Activated CD4-positive, alpha-beta T cell treated with anti-CD3 and anti-CD28 coated beads, Interleukin-2, amount 50 U/mL, for 16 hours (primary cell): ENCODE measurements around the gene ADGRL3.
"Not testable (repeated sequence)": the region's sequence is repeated elsewhere in the genome, so short reads cannot be mapped to it uniquely, and the experiment has no call there.

Experiments
- DNase-seq: peaks from one replicate; pipeline ENCODE4 v3.0.0-alpha.2; 2020

The ADGRL3 gene

DNA sequence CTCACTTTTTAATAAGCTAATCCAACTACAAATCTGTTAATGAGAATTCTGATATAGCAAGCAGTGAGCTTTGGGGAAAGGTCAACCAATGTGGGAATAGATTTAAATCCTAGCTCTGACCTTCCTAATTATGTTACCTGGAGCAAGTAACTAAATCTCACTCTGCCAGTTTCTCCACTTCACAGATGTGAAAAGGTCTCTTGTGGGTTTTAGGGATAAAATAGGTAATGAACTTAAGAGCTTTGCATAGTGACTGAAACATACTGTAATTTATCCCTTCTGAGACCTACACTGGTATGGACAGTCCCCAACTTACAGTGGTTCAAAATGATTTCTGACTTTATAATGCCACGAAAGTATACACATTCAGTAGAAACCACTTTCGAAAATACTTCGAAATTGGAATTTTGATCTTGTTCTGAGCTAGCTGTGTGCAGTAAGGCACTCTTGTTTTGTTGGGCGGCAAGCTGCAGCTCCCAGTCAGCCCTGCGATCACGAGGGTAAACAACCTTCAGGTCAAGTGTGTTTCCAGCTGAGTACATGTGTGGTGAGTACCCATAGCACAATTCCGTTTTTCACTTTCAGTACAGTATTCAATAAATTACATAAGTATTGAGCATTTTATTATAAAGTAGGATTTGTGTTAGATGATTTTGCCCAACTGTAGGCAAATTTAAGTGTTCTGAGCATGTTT is 93.7 kb downstream of the ADGRL3 start:
- no peak for DNase-seq

DNA sequence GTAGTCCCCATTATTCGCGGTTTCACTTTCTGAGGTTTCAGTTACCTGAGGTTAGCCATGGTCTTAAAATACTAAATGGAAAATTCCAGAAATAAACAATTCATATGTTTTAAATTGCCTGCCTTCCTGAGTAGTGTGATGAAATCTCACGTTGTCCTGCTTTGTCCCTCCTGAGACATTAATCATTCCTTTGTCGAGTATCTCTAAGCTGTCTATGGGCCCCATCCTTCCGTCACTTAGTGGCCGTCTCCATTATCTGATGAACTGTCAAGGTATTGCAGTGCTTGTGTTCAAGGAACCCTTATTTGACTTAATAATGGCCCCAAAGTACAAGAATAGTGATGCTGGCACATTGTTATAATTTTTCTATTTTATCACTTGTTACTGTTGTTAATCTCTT is 94.8 kb downstream of the ADGRL3 start:
- DNase-seq = no peak

DNA sequence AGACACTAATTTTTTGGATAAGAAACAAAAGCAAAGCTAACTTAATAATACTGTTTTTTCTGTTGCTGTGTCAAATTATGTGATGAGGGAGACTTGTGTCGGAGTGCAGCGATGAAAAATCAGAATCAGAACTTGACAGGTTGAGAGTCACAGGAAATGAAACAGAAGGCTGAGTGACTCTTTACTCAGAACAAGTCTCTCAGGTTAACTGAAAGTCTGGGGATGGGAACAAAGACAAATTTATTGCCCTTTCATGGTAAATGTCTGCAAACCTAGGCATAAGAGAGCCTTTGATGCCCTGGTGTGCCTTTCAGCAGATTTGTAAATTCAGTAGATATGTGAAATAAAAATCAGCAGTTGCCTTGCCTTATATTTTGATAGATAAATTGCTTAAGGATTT is 96.0 kb downstream of the ADGRL3 start:
- no peak for DNase-seq

DNA sequence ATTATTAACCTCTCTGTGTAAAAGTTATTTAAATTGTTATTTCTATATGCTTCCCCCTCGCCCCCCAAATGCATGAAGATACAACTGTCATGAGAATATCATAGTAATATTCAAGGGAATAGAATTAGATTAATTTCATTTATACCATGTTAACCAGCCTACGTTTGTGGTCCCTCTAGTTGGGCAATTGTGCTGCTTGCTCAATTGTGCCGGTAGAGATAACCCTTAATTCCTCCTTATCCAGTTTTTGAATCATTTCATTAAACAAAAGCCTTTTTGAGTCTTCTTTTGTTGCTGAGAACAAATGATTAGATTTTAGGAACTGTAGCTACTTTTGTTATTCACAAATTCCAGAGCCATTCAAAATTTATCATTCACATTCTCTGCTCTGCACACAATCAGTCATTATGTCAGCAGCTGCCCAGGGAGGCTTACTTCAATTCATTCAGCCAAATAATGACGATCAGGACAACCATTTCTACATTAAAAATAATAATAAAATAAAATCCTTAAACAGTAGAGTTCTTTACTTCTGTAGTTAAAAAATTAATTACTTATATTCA is 98.1 kb downstream of the ADGRL3 start:
- no peak for DNase-seq

DNA sequence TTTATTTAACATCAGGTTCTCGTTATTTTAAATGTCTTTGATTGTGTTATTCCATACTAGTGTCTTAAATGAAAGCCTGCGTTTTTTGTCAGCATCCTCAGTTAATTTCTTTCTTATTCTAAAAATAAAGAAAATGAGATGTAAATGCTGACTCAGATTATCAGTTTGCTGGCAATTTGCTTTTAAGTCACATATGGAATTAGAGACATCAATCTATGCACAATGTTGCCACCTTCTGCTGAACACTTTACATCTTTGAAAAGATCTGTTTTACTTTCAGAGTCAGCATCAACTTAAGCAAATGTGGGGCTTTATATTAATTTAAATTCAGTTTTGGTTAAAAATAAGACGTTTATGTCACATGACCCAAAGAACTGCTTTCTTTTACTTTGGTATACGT is 99.2 kb downstream of the ADGRL3 start:
- DNase-seq = no peak

DNA sequence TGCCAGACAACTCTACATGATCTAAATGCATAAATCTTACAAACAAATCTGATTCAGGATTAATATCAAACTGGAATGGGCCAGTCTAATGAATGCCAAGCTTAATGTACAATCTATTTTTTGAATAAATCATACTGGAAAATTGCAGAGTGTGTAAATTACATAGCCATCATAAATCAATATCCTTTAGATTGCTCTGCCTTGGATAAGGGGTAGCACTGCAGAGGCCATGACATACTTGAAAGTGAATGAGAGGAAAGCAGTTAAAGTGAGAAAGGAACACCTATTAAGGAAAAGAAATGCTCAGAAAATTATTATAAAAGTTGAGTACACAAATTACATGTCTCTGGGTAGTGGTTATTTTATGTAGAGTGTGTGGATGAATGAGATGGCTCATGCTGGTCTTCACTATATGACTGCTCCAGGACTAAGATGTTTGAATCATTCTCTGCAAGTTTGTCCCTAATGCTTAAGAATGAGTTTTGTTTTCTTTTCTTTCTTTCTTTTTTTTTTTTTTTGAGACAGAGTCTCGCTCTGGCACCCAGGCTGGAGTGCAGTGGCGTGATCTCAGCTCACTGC is 100.2 kb downstream of the ADGRL3 start:
- DNase-seq = no peak

DNA sequence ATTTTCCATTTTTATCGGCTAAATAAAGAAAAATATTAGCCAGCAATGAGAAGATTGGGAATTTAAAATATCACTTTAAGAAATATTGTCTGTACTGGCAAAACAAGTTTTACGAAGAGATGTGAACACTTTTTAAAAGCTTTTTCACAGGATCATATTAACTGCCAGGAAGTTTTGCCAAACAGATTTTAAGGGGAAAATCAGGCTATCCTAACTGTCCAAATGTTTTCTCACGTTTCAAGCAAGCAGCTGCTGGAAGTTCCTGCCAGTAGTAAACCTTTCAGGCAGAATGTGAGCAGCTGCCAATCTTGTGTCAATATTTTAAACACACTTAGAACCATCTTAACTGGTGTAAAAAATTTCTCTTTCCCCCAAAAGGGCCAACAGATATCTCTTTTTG is 101.1 kb downstream of the ADGRL3 start:
- no peak for DNase-seq

DNA sequence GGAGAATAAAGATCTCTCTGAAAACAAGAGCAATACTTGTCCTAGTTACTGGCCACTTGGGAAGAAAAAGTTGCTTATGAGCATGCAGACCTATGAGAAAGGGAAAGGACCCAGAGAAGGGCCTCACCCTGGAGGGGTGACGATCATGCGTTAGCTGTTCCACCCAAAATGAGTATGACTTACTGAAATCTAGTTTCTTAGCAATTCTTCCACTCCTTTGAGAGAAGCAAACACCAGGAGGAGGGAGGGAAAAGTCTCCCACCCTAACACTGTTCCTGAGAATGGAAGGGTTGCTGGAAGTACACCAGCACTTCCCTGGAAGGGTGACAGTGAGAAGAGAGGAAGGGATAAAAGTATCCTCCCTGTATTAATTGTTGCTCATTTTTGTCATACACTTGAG is 107.9 kb downstream of the ADGRL3 start:
- no peak for DNase-seq

DNA sequence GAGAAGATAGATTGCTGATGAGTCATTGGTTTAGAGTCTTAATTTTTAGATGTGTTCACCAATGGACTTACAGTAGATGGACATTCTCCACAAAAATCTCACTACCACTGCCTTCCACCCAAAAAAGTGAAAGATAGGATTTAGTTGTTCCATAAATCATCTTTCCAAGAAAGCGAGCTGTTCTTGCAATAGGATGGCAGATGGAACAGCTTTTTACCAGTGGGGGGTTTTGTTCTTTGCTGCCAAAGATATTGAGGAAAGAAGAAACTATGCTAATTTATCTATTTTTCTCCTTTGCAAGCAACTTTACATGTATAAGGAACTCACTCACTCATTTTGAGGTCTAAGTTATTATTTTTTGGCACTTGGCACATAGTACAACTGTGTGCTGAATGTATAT is 109.5 kb downstream of the ADGRL3 start:
- no peak for DNase-seq

DNA sequence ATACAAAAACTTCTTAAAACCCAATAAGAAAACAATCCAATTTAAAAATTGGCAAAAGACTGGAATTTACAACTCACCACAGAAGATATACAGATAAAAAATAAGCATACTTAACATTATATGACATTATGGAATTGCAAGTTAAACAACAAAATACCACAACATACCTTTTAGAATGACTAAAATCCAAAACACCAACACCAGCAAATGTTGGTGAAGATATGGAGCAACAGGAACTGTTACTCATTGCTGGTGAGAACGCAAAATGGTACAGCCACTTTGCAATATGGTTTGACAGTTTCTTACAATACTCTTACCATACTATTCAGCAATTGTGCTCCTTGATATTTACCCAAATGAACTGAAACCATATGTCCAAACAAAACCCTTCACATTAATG is 112.4 kb downstream of the ADGRL3 start:
- DNase-seq = no peak

DNA sequence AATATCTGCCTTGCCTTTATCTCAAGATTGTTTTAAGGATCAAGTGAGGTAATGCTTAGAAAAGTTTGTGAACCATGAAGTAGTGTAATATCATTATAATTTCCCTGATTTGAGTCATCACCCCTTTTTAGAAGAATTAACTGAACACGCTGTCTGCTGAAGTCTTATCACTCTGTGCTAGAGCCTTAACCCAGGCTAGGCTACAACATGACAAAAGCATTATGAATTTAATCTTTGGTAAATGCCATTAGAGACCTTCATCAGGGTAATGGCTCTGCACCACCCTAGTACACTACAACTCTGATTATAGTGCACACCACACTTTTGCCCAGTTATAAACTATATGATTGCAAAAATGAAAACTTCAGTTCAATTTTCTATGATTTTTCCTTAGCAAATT is 118.3 kb downstream of the ADGRL3 start:
- DNase-seq = no peak

DNA sequence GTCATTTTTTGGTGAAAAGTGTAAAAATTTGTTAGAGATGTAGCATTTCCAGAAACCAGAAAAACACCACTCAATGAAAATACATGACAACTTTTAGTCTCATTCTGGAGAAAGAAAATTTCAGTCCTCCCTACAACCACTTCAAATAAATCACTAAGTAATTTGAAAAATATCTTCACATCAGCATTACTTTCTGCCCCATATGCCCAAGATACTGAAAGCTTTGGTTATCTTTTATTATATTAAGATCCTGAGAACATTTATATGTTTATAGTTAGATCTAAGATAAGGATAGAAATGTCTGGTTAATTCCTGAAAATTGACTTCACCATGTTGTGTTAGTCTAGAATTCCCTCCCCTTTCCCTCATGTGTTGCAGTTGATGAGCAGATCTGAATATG is 119.0 kb downstream of the ADGRL3 start:
- no peak for DNase-seq

DNA sequence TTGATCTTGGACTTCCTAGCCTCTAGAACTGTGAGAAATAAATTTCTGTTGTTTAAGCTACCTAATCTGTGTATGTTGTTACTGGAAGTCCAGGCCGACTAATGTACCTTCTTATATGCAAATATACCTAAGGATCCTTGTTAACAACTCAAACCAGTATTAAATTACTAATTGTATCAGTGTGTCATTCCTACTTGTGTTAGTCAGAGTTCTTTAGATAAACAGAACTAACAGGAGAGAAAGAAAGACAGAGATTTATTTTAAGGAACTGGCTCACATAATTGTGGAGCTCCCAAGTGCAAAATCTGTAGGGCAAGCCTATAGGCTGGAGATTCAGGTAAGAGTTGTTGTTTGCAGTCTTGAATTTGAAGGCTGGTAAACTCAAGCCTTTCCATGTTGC is 120.0 kb downstream of the ADGRL3 start:
- DNase-seq = no peak

DNA sequence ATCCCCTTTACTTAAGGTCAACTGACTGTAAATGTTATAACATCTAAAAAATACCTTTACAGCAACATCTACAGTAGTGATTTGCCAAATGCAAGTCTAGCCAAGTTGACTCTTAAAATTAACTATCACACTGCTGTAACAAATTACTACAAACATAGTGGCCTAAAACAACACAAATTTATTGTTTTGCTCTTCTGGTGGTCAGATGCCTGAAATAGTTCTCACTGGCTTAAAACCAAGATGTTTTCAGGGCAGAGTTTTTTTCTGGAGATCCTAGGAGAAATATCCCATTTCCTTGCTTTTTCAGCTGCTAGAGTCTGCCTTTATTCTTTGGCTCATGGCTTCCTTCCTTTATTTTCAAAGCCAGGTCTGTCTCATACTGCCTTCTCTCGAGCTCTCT is 120.5 kb downstream of the ADGRL3 start:
- DNase-seq = no peak

DNA sequence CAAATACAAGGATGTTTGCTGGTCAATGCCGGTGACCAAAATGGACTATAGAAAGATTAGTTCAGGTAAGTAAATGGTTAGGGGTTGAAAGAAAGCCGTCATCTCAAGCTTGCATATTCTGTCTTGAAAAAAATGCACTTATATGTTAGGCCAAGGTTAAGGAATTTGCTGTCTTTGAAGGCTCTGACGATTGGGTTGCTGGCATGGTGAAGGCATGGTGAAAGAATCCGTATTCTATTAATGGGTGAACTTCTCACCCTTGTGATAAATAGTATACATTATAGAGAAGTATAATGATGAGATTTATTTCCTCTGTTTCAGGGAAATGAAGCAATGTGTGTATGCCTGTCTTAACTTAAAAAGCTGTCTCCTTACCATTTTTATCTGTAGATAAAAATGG is 132.6 kb downstream of the ADGRL3 start:
- no peak for DNase-seq

DNA sequence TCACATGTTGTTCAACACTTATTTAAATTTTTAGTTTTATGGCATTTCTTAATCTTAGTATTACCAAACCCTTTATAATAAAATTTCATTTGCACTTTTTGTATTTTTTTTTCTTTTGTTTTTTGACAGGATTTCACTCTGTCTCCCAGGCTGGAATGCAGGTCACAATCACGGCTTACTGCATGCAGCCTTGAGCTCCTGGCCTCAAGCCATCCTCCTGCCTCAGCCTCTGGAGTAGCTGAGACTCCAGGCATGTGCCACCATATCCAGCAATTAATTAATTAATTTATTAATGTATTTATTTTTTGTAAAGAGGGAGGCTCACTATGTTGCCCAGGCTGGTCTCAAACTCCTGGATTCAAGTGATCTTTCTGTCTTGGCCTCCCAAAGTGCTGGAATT is 133.4 kb downstream of the ADGRL3 start:
- no peak for DNase-seq

DNA sequence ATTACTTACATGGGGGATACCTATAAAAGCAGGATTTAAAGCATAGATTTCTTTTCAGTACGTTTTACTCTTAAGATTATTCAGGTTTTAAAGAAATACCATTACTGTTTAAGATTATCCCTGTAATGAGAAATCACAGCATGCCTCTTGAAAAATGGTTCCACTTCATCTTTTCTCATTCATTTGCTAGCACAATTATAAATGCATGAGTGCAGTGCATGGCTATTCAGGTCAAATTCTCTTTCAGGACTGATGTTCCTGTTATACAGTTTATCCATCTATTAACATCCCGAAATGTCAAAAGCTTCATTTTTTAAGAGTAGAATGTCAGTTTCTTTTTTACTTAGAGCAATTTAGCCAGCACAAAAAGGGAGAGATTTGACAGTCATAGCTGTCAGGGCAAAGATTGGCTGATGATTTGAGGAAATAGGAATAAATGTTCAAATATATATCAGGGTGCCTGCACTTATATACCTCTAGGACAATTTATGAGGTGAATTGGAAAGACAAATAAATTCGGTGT is 135.2 kb downstream of the ADGRL3 start:
- DNase-seq = no peak

DNA sequence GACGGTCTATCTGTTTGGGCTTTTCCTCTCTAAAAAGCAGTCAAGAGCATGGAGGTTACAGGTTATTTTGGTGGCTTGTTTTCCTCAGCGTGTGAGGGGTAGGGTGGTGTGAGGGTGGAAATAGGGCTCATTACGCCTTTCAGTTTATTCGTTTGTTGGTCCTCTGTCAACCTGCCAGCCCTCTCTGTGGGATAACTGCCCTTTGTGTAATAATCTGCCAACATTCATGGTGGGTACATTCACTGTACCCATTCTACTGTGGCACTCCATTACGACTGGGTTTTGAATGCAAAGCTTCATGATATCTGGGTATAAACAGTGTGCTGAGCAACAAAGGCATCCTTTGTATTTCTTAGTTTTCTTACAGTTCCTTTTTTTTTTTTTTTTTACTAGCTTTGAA is 136.4 kb downstream of the ADGRL3 start:
- DNase-seq = no peak

DNA sequence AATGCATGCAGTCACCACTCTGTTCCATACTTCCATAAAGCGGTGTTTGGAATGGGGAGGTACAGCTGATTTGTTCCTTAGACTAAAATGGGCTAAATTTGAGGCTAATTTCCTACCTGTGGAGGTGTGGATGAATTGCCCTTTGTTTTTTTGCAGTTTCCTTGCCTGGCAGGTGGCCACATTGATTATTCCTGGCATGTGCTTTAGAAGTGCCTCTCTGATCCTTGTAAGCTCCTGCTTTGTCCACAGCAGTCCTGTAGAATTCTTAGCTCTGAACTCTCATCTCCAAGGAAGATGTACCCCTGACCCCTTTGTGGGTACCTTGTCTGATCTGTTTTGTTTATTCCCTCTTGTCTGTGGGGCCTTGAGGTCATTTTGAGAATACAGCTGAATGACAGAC is 136.8 kb downstream of the ADGRL3 start:
- no peak for DNase-seq

DNA sequence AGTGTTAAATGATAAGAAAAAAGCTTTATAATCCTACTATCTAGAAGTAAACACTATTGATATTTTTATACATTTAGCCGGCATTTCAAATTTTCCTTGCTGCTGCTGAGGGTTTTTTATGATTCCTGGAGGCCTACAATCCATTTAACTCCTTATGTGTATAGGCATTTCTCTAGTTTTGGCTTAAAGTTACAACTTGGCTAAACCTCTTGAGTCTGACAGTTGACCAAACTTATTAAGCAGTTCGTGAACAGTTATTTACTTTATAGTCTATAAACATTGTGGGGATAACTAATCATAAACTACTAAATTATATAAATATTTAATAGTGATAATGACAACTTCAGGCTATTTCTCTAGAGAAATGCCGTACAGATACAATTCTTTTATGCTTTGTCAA is 141.9 kb downstream of the ADGRL3 start:
- DNase-seq = no peak

DNA sequence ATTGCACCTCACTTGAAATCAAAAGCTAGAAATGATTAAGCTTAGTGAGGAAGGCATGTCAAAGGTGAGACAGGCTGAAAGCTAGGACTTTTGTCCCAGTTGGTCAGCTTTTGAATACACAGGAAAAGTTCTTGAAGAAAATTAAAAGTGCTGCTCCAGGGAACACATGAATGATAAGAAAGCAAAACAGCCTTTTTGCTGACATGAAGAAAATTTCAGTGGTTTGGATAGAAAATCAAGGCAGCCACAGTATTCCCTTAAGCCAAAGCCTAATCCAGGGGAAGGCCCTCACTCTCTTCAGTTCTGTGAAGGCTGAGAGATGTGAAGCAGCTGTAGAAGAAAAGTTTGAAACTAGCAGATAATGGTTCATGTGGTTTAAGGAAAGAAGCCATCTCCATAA is 150.8 kb downstream of the ADGRL3 start:
- DNase-seq = no peak

DNA sequence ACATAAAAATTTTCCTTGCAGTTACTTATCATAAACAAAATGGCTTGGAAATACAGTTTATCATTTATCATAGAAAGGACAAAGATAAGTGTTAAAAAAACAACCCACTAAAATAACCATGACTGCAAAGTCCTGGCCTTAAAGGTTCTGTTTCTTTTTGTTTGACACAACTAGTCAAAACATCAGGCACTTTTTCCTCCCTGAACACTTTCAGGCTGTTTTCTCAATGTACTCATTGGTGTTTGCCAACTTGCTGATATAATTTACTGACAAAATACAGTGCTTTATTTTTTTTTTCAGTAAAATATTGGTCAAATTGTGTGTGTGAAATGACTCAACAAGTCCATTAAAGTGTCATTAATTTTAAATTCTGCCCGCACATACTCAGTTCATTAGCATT is 156.6 kb downstream of the ADGRL3 start:
- DNase-seq = no peak

DNA sequence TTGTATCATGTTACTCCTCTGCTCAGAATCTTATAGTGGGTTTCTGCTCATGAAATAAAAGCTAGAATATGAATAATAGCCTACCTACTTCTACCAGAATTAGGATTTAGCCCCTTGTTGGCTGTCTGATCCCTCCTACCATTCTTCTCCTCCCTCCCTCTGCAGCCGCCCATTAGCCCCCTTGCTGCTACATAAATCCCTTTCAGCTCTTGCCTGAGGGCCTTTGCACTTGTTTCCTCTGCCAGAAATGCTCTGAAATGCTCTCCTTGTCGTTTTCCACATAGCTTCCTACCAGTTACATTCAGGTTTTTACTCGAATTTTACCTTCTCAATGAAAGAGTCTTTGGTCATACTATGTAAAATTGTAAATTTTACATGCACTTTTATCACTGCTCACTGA is 159.2 kb downstream of the ADGRL3 start:
- DNase-seq = no peak

DNA sequence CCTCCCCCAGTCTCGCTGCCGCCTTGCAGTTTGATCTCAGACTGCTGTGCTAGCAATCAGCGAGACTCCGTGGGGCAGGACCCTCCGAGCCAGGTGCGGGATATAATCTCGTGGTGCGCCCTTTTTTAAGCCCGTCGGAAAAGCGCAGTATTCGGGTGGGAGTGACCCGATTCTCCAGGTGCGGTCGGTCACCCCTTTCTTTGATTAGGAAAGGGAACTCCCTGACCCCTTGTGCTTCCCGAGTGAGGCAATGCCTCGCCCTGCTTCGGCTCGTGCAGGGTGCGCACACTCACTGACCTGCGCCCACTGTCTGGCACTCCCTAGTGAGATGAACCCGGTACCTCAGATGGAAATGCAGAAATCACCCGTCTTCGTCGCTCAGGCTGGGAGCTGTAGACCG is 172.7 kb downstream of the ADGRL3 start:
- DNase-seq = not testable (repeated sequence)
